NCI-H2171 (cell line): ENCODE measurements around the gene PTPRG.

ENCODE experiments used
- DNase-seq: peaks from one replicate; lab custom pipeline; 2025; lab: John Stamatoyannopoulos, UW

The PTPRG gene

DNA sequence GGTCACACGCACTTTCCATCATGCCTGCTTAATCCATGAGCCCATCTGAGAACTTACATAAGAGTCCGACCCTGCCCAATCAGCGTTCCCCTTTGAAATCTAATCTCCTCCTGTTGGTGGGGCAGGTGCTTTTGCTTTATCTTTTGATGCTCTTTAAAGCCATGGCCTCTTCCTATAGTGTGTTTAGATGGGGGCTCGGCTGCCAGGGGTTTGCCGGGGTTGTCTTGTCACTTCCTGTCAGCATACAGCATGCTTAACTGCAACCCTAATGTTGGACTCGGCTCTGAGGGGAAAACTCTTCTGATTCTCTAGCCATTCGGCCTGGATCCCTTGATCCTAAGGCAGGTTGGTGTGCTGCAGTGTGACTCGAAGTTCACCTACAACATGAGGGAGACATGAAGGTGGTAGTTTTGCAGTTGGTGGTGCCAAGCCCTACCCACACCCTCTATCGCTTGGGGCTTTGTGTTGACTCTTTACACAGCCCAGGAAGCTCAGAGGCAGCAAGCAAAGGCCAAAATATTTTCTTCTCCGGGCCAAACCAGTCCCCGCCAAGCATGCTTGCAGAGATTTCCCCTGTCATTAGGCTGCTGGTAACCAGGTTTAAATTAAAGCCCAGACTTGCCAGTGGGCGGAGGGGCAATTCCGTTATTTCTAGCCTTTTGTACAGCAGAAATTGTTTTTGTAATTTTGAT lies 593.2 kb downstream of the PTPRG start:
- DNase-seq = no peak

DNA sequence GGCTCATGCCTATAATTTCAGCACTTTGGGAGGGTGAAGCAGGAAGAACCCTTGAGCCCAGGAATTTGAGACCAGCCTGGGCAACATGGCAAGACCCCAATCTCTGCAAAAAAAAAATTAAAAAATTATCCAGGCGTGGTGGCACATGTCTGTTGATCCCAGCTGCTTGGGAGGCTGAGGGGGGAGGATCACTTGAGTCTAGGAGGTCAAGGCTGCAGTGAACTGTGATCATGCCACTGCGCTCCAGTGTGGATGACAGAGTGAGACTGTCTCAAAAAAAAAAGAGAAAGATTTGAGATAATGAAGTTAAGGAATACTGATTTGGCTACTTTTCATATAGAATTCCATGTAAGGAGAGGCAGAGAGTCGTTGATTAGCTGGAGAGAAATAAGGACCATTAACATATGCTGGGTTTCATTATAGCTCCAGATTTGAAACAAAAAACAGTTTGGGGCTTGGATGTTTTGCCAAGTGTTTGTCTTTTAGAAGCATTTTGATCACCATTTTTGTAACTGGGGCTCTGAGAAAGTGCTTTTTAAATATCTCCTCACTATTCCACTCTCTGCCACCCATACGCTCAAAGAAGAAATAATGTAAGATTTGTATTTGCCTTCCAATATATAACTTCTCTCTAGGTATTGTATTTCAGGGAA lies 597.8 kb downstream of the PTPRG start:
- no peak for DNase-seq

DNA sequence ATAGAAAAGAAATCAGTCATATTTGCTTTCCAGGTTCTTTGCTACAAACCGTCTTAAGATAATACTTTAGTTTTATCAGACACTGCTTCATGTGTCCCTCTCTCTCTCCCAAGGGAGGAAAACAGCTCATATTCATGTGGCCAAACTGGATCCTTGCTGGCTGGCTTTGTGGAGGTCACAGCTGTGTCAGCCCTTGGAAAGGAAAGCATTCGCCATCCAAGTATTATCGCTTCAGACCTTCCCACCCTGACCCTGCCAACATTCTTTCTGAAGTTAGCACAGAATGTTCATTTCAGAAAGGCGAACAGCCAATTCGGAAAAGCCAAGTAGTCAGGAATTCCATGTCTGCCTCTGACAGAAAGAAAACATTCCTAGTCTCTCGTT lies 598.3 kb downstream of the PTPRG start:
- no peak for DNase-seq

DNA sequence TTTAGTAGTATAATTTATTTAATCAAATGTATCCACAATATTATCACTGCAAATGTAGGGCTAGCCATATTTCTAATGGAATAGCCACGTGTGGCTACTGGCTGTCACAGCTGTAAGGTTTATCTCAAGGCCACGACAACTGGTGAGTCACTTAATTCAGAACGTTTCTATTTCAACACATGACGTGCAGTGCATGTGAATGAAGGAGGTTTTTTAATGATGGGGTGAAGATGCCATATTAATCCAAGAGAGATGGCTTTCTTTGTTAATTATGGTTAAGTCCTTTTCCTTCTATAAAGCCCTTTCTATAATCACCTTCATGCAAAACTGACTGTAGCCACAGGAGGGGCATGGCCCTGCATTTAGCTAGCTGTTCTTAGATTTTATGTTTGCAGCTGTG lies 600.0 kb downstream of the PTPRG start:
- DNase-seq = no peak

DNA sequence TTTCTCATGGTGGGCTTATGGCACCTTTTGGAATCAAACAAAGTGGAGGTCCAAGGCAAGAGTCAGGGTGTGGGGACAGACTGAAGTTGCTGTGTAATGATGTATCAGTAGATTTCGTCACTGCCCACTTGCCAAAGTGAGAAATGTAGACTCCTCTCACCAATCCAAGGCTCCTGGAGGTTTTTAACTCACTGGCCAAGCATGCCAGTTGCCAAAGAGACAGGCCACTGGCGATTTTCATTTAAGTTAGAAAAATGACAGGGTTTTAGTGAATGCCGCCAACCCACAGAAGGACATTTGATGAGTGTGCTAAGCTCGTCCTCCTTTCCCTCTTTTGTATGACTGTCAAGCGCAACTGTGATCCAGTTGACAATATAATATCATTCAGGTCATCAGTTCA lies 602.8 kb downstream of the PTPRG start:
- DNase-seq = no peak

DNA sequence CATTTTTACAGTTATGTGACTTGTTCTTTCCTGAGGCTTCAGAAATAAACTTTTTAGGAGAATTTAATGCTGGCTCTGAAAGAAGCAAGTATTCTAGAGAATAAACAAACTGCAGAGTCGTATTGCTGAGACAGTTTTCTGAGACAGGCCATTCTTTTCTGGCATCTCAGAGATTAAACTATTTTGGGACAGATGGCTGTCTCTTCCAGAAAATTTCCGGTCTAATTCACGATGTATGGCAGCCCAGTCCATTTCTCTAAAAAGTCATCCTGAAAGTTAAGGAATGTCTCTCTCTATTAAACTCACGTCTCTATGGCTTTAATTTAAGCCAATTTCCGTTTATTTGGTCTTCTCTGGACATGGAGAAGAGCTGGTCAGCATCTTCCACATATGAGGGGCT lies 603.4 kb downstream of the PTPRG start:
- no peak for DNase-seq

DNA sequence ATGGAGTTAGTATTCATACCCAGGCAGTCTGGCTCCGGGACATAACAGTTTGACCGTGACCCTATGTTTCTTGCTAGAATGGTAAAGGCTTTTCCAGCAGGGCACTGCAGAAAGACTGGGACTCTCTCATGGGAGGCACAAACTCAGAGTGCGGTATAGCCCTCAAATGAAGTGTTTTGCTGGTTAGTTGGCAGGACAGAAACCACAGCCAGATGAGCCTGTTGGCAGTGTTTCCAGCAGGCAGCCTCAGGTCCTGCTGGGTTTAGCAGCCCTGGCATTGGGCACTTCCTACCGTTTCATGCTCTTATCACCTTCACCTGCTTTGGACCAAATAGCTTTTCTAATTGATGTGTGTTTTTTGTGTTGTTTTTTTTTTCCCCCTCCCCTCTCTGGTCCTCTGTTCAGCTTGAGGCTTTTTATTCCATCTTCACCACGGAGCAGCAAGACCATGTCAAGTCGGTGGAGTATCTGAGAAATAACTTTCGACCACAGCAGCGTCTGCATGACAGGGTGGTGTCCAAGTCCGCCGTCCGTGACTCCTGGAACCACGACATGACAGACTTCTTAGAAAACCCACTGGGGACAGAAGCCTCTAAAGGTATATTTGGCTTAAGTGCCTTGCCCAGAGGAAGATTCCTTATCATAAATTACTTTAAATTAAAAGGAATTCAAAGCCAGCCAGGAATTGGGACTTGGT lies 606.3 kb downstream of the PTPRG start:
- no peak for DNase-seq

DNA sequence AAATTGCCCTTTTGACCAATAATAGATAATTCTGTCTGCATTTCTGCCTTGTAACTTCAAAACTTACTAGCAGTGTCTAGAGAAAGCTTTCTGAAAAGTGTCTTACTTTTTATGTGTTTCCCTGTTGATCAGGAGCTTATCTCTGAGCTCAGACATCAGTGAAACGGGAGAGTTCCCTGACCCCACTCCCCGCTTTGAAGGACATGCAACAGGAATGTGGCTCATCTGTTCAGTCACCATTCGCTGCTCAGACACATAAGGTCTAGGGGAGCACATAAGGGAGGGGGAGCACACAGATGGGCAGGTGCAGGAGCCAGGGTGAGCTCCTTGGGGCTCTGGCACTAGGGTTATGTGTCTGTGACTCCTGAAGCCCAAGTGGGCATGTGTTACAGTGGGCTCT lies 607.0 kb downstream of the PTPRG start:
- no peak for DNase-seq

DNA sequence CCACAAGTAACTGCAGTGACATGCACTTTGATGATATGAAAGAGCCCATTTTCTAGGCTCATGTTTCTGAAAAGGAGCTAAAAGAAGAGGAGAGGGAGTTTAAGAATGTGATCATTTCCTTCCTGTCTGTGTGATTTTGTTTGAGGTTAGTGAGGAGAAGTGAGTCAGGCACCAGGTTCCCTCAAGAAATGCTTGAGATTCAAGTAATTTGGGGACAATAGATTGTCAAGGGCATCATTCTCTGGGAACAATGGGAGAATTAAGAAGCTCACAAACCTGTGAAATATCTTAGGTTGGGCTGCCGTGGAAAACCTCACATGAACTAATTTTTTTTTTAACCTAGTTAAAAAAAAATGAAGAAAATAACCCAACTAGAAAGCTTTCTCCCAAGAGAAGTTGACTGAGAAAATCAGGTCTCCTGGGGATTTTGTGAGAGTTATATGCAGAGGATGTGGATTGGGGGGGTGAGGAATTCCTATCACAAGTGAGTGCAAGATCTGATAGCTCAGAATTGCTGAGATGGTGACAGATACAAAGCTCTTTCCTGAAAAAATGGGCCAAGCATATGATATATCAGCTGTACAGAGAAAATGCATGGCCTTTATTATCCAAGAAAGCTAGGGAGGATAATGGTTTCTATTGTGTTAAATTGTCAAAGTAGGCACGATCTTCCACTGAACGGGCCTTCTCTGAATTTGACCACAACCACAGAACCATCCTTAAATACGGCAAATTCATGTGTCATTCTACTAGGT lies 608.7 kb downstream of the PTPRG start:
- no peak for DNase-seq

DNA sequence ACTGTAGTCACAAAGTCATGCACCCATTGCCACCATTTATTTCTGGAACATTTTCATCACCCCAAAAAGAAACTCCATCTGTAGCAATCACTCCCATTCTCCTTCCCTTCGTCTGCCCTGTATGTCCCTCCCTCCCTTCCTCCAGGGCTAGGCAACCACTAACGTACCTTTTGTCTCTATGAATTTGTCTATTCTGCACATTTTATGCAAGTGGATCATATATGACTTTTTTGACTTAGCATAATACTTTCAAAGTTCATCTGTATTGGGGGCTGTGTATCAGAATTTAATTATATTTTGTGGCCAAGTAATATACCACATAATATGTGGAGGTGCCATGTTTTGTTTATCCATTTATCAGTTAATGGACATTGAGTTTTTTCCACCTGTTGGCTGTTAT lies 610.4 kb downstream of the PTPRG start:
- no peak for DNase-seq

DNA sequence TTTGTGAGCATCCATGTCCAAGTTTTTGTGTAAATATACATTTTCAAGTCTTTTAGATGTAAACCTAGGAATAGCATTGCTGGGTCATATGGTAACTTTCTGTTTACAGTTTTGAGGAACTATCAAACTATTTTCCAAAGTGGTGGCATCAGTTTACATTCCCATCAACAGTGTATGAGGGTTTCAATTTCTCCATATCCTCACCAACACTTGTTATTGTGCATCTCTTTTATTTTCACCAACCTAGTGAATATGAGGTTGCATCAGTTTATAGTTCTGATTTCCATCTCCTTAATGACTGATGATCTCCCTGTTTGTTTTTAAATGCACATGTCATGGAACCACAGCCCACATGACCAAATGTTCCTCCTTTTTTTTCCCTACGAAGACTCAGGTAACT lies 610.8 kb downstream of the PTPRG start:
- DNase-seq = no peak

DNA sequence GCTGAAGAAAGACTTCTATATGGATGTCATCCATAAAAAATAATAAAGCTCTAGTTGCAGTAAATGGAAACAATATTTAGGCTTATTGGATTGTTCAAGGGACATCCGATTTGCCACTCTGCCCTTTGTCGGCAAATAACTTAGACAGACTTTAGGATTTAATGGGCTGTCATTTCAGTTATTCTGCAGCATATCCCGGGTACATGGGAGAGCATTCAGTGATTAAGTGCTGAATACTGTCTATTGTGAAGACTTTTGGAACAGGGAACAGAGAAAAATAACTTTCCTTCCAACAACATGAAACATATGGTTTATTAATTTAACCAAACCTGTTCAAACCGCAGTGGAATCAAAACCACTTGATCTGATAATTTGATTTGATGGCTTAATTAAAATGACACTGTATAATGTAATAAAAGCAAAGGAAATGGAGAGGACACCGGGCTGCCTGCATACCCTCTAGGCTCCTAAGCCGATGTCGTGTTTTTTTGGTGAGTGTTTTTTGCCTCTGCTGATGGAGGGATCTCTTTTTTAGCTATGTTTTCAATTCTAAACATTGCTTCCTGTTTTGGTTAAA lies 612.7 kb downstream of the PTPRG start:
- no peak for DNase-seq

DNA sequence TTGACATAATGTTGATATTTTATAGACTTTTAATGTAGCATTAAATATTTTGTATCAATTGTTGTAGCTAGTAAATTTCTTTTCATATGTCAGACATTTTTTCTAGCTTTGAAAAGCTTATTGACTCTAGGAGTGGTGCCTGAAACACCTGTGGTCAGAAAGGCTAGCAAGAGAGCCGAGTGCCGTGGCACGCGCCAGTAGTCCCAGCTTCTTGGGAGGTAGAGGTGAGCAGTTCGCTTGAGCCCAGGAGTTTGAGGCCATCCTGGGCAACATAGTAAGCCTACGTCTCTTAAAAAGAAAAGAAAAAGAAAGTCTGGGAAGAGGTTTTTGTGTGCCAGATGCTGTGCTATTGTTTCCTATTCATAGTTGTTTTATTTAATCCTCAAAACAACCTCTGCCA lies 613.8 kb downstream of the PTPRG start:
- DNase-seq = no peak

DNA sequence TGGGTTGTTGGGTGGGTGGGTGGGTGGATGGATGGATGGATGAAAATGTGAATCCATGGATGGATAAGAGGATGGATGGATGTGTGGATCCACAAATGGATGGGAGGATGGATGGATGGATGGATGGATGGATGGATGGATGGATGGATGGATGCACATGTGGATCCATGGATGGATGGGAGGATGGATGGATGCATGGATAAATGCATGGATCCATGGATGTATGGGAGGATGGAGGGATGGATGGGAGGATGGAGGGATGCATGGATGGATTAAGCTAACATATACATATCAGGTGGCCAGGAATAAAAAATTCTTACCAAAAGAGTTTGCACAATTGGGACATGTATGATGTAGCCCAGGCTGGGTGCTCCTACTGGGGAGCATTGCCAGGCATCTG lies 616.7 kb downstream of the PTPRG start:
- no peak for DNase-seq

DNA sequence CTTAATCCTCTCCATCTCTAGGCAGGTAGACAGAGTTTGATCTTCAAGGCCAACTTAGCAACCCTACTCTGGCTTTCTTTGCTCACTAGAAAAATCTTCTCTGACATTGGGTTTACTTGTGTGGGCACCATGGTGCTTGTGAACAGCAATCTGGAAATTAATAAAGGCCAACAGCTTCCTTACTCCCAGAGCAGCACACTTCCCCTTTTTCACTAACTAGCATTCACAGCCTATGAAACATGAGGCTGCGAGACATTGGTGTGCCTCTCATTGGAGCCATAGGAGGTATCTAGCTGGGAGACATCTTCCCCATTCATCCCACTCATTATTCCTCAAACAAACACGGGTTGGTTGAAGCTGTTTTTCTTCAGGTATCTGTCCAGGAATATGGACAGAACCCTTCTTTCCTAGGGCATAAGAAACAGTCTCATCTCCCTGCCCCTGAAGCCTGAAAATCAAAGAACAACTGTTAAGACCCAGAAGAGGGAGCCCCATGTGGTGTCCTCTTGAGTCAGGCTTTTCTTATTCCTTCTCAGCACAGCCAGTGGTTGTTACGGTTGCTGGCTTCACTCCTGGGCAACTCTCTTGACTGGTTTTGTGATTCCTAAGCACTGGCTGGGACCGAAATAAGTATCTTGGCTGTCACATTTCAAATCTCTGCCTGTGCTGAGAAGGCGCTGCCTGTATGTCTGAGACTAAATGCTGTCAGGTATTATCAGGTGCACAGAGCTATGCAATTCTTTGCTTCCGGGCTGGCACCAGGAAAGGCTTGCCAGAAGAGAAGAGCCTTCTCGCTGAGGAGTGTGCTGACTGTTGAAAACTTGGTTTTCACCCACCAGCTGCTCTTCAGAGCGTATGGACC lies 617.6 kb downstream of the PTPRG start:
- DNase-seq = no peak

DNA sequence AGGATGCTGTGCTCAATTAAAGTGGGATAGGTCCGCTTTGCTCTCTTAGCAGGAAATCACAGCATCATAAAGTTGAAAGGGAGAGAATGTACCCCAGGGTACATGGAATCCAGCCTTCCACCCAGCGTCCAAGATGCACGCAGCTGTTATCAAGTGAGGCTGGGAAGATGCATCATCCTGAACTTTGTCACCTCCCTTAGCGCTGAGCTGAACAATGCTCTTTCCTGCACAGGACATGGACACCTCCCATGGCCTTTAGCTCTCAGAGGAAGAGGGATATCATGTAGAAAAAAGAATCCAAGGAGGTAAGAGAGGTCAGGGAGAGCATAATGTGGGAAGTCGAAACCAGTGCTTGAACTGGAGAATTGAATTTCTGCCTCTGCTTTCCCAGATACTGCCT lies 619.1 kb downstream of the PTPRG start:
- DNase-seq = no peak

DNA sequence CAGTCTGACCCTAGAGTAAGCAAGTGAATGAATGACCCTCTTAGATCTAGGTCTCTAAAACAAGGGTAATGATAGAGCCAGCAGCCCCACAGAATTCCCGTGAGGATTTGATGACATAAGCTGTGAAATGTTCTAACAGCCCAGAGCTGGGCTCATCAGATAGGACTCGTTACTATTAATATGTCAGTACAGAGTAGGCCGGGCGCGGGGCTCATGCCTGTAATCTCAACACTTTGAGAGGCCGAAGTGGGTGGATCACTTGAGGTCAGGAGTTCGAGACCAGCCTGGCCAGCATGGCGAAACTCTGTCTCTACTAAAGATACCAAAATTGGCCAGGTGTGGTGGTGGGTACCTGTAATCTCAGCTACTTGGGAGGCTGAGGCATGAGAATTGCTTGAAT lies 621.7 kb downstream of the PTPRG start:
- no peak for DNase-seq

DNA sequence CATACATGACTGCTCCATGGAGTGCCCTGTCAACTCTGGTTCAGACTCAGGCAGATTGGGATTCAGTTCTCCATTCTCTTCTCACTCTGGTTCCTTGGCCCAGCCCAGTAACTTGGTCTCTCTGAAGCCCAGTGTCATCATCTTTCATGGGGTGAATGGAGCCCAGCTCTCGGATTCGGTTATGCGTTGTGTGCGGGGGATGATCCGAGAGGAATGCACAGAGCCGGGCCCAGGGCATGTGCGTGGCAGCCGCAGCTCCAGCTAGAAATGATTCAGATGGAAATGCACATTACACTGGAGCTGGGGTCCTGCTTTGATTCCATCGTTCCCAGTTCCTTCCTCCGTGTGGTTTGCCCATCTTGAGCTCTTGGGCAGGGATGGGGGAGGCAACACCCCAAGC lies 622.6 kb downstream of the PTPRG start:
- no peak for DNase-seq

DNA sequence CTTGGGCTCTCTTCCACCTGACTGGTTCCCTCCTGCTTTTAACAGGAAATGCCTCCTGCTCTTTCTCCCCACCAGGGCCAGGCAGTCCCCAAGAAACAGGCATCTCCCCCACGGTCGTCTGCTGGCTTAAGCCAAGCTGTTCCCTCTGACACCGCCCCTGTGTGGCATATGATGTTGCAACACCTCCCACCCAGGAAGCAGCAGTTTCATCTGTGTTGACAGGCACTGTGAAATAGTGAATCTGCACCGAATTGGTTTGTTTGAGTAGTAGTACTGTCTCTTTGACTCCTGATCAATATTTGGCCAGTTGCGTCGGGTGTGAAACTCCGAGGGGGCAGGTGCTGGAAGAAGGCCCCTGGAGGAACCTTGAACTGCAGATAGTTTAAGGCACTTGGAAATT lies 623.2 kb downstream of the PTPRG start:
- DNase-seq = no peak

DNA sequence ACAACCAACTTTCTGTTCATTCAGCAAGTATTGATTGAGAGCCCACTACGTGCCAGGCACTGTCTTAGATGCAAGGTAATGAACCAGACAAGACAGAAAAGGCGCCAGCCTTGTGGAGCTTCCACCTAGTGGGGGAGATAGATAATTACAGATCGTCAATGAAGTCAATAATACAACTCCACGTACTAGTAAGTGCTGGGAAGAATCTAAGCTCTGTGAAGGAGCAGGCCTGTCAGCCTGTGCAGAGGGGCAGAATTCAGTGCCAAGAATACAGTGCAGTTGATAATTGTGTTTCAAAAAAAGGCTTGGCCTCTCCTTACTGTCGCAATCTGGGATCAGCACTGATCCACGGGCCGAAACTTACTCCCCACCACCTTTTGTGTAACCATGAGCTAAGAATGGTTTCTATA lies 625.7 kb downstream of the PTPRG start:
- DNase-seq = no peak

DNA sequence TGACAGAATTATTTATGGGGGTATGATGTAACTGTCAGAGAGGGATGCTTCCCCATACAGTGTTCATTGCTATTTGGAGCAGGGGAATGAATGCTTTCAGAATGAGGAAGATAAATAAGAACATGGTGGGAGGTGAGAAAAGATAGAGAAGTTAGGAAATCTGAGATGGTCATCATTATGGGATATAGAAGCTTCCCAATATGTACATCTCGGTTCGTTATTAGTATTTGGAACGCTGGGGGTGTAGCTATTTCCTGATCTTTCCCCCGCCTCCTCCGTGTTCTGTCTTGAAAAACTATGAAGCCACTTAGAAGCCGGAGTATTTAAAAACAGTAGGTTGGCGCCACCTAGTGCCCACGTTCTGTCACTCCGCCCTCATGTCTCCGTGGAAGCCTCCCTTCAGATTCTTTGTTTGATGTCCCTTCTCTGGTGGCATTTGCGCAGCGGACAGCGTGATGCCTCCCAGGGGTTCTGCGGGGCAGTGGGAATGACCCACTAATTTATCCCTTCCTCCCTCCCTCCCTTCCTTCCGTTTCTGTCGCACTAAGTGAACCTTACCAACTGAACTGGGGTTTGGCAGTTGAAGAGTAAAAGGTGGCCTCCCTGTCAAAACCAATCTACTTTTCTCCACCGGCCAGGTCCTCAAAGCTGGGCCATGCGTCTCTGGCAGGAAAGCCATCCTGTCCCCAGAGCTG lies 627.5 kb downstream of the PTPRG start:
- DNase-seq = peak; percentile 35
